SK-MEL-5 (cell line): ENCODE results near the gene GNA12. TPM values are rescaled to one million over a fixed set of nuclear protein-coding genes. Genes with fewer than 3 reads are reported as not detected.

Experiments used
- DNase-seq: peaks from one replicate; pipeline ENCODE4 v3.0.0-alpha.2; 2016; ENCODE audit warnings: low read depth, low spot score
- in situ Hi-C: cut with HindIII; loops from 2 replicates; pipeline ENCODE4 v1.10.0; 2016; ENCODE audit warnings: low sequenced_read_pairs, high pct_unique_total_duplicates, low pct_unique_long_range_greater_than_20kb
- total RNA-seq: library from RNA; depleted of rRNA; stranded (reverse); fragments of >200 nt; shearing (Covaris generic); gene quantifications from 2 replicates; pipeline ENCODE4 v1.2.3, GENCODE V29; 2014

GNA12 gene
- total RNA-seq, 1 experiment from 2014 or later, result 10.2 TPM

DNA sequence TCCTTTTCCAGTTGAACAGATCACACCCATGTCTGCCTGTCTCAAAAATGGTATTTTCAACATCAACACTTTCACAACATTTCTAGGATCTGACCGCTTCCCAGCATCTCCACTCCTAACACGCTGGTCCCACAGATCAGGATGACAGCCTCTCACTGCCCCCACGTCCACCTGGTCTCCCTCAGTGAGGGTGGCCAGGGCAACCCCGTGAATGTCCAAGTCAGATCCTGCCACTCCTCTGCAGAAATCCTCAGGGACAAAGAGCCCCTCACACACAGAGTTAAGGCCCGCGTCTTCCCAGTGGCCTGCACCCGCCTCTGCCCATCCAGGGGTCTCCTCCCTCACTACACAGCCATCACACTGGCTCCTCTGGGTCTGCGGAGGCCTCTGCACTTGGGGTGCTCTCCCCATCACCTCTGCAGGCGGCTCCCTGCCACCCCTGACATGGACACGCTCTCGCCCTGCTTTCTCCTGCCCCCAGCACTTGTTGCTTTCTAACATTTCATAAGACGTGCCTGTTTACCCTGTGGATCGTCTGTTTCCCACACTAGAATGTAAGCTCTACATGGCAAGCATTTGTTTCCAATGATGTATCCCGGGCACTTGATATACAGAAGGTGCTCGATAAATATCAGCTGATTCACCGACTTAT is 20.0 kb downstream of the GNA12 start:
- in situ Hi-C loops, result no loop called here
- DNase-seq, result no peak

- DNase-seq, result no peak
- in situ Hi-C loops, result no loop called here
These were observed 21.0 kb downstream of the GNA12 start for GRCh38 chr7:2823130-2823529.

DNA sequence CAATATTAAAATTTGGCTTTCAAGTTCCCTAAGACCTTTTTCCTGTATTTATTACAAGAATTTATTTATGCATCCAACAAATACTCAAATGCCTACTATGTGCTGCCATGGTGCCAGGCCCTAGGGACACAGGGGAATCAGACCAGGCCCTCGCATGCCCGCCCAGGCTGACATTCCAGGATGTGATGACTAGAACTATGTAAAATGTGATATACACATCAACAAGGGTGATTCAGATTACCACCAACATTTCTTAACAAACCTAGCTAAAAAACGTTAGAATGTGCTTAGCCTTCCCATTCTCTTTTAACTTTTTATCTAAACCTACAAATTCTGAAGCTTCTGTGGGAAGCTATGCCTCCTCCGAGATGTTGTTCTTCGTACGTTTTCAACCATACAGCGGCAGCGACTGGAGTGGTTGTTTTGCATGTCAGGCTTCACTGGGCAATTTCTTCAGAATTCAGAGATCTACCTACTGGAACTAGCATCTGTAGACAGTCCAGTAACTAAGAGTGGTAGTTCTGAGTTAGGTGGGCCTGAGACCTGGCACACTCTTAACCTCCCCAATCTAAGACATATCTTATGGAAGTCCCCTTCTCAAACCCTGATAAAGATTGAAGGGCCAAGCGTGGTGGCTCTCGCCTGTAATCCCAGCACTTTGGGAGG is 22.1 kb downstream of the GNA12 start:
- in situ Hi-C loops, result no loop called here
- DNase-seq, result no peak

- peak; percentile 34 for DNase-seq
- in situ Hi-C loops, result no loop called here
These were observed 22.8 kb downstream of the GNA12 start for GRCh38 chr7:2821161-2821841.

DNA sequence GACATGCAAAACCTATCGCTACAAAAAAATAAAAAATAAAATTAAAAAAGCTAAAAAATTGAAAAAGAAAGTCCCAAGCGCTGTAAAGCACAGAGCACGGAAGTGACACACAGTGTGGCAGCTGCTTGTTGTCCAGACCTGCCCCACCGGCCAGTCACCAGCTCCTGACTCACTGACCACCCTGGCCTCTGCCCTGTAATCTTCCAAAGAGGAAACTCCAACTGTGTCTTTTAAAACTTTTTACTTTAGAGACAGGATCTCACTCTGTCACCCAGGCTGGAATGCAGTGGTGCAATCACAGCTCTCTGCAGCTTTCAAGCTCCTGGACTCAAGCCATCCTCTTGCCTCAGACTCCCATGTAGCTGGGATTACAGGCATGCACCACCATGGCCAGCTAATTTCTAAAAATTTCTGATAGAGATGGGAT is 23.6 kb downstream of the GNA12 start:
- no peak for DNase-seq
- in situ Hi-C loops, result no loop called here

GRCh38 chr7:2819954-2820397 is 24.1 kb downstream of the GNA12 start:
- DNase-seq, result no peak
- in situ Hi-C loops, result no loop called here

DNA sequence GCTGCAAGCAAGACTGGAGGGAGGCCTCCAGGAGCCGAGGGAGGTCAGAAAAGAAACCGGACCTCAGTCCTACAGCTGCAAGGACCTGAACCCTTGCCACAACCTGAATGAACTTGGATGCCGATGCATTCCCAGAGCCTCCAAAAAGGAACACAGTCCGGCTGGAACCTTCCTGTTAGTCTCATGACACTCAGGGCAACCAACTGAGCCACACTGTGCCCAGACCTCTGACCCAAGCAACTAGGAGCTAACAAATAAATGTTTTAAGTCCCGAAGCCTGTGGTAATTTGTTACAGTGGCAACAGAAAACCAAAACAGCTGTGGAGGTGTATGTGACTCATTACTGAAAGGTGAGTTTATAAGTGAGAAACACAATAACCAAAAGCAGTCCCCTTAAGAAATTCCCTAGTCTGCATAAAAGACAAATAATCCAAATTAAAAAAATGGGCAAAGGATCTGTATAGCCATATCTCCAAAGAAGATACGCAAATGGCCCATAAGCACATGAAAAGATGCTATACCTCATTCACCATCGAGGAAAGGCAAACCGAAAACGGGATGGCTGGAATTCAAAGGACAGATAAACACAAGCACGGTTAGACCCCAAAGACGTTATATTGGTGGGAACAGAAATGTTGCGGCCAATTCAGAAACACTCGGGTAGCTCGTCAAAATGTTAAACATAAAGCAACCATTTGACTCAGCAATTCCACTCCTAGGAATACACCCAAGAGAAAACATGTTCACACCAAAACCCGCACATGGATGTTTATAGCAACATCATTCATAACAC is 24.8 kb downstream of the GNA12 start:
- DNase-seq, result no peak
- in situ Hi-C loops, result no loop called here

- in situ Hi-C loops, result no loop called here
- no peak for DNase-seq
These were observed 25.5 kb downstream of the GNA12 start for GRCh38 chr7:2818653-2819052.

DNA sequence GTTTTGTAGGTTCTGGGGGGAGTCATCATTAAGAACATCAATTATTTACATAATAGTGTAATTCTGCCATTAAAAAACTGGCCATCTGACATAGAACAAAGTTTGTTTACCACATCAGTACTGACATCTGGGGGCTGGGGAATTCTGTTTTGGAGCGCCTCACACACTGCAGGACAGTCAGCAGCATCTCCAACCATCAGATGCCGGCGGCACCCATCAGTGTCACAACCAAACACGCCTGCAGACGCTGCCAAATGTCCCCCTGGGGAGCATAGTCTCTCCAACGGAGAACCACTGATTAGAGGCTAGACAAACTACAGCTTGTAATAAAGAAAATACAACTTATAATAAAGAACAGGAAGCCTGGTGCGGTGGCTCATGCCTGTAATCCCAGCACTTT is 26.0 kb downstream of the GNA12 start:
- DNase-seq, result no peak
- in situ Hi-C loops, result no loop called here

GRCh38 chr7:2817456-2817855 is 26.7 kb downstream of the GNA12 start:
- in situ Hi-C loops, result no loop called here
- DNase-seq, result no peak

DNA sequence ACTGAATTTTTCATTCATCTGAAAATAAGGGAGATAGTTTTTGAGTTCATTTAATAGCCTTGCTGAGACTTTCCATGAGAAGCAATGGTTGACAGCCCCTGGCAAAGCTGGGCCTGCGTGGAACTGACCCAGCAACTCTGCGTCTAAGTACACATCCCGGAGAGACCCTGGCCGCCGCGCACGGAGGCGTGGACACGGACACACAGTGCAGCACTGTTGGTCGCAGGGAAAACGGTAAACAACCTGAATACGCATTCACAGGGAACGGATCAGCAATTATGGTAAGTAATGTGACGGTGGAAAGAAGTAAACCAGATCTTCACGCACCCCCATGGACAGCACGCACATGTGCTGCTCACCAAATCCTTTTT is 28.2 kb downstream of the GNA12 start:
- in situ Hi-C loops, result no loop called here
- no peak for DNase-seq

DNA sequence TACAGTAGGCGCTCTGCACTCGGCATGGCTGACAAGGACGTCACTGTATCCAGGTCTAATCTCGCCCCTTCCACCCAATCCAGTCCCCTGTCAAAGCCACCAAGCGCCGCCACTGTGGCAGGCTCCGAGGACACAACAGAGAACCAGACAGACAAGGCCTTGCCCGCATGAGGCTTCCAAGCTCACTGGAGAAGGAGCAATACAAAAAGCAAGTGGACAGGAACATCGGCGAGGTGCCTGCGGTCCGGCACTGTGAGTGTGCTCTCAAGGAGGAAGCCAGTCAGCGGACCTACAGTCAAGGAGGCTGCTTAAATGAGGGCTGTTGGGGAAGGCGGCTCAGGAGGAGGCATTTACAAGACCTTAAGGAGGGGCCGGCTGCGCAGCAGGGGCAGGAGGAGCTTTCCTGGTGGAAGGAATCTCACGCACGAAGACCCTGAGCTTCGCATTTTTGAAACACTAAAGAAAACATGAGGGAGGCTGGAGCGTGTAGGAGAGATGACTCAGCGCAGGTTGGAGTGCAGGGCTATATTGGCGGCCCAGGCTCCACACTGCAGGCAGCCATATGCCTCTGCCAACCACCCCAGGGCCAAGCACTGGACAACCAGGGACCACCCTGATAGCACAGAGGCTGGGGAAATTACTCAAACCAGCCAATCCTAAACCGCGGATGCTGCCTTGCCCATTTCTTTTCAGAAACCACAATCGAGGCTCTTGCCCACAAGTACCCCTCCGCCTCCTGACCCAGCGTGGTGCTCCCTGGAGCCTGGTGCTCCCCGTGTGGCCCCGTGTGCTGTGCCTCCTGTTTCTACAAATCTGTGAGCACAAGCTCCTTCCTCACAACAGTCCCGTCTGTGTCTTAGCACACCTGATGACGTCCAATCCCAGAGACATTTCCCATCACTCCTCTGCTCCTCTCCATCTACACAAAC is 28.9 kb downstream of the GNA12 start:
- DNase-seq, result no peak
- in situ Hi-C loops, result no loop called here

DNA sequence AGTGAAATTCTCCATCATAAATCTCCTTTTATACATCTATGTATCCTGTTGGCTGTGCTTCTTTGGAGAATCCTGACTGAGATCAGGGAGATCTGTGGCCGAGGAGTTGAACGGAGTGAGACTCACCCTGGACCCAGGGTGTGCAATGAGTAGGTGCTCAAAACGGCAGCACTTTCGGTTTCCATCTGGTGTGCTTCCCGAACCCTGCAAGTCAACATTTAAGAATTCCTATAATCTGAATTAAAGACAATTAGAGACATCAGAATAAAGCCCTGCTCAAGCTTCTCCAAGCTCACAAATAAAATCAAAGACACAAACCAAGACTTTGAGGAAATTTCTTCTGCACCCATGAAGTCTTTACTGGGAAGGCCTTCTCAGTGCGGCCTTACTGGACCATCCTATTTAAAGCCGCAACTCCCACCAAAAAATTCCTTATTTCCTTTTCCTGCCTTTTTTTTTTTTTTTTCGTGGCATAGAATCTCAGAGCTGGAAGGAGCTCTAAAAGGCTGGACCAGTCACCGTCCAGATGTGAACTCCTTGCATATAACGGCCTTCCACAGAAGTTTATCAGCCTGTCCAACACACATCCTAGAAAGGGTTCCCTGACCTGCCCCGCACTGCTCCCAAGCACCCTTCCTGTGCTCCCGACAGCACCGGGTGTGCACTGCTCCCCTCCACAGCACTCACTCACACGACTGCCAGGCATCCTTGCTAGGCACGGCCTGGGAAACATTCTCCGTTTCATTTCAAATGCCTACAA is 29.7 kb downstream of the GNA12 start:
- DNase-seq, result no peak
- in situ Hi-C loops, result no loop called here

DNA sequence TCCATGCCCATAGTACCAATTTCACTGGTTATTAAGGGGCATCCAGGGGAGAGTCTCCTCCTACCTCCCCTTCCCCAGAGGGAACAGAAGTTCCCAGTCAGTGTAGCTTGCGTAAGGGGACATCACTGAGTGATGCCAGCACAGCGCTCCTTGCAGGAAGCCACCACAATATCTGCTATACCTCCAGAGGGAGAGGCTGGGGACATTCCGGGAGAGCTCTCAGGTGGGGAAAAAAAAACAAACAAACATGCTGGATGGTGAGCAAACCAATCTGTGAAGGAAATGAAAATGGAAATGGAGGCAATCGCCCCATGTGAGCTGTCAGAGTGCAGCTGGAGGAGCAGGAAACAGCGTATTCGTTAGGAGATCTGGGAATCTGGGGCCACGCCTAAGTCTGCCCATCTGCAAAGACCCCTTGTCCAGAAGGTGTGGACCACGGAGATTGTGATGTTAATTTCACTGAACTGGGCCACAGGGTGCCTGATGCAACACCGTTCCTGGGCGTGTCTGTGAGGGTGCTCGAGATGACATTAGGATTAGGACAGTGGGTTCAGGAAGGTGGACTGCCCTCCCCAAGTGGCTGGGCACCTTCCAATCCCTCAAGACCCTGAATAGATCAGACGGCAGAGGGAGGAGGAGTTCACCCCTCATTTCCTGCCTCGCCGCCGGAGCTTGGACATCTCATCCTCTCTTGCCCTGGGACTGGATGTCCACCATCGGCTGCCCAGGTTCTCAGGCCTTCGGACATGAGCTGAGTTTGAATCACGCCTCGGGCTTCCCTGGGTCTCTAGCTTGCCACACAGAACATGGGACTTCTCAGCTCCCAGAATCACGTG is 30.5 kb downstream of the GNA12 start:
- in situ Hi-C loops, result no loop called here

GRCh38 chr7:2812831-2813230 is 31.3 kb downstream of the GNA12 start:
- in situ Hi-C loops, result no loop called here
- no peak for DNase-seq

More for the DNA sequence above, 30.5 kb downstream of the GNA12 start:
- DNase-seq, result no peak

DNA sequence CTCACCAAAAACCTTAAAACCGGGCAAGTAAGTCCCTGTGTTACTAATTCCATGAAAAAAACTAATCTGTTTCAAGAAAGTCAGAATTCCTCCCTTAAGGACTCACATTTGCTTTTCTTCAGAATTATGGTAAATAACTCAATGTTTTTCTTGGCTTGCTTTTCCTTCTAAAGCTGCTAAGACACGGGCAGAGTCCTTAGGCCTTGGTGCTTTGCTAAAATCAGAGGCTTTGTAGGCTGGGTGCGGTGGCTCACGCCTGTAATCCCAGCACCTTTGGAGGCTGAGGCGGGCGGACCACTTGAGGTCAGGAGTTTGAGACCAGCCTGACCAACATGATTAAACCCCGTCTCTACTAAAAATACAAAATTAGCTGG is 32.0 kb downstream of the GNA12 start:
- no peak for DNase-seq
- in situ Hi-C loops, result no loop called here
